ENCODE results near the gene BCR. TPM values are rescaled to one million over a fixed set of nuclear protein-coding genes. Genes with fewer than 3 reads are reported as not detected.

BCR gene
- total RNA-seq, 1 donor from 2014 or later, result 57.2 TPM

DNA sequence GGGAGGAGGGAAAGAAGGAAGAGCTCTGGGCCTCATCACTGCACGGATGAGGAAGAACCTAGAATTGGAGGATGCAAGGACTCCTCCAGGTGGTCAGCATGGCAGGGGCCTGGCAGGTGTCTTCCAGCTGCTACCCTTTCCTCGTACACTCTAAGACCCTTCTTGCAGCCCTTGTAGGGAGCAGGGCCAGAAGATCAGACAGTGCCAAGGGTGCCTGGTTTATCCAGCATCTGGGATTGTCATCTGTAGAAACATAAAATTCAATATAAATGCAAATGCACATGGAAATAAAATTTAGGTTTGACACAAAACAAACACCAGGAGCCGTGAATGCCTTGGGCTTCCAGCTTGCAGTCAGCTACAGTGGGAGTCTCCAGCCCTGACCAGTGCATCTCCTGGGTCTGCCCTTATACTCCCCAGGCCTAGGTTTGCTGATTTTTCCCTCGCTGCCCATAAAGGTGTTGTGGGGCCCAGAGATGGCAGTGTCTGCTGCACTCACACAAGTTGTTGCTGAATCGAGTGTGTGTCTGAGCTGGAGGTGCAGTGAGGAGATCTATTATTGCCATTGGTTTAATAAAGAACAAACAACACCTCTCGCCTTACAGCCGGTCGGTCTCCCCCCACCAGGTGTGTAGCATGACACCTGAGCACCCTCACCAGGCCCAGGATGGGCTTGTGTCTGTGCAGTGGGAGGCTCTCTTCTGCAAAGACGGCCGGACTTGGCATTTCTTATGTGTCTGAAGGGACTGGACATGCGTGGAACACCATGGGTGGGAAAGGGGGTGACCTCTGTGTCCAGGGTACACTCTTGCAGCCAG, 87.1 kb downstream of the BCR start:
- TF ChIP-seq, protein P1, sequence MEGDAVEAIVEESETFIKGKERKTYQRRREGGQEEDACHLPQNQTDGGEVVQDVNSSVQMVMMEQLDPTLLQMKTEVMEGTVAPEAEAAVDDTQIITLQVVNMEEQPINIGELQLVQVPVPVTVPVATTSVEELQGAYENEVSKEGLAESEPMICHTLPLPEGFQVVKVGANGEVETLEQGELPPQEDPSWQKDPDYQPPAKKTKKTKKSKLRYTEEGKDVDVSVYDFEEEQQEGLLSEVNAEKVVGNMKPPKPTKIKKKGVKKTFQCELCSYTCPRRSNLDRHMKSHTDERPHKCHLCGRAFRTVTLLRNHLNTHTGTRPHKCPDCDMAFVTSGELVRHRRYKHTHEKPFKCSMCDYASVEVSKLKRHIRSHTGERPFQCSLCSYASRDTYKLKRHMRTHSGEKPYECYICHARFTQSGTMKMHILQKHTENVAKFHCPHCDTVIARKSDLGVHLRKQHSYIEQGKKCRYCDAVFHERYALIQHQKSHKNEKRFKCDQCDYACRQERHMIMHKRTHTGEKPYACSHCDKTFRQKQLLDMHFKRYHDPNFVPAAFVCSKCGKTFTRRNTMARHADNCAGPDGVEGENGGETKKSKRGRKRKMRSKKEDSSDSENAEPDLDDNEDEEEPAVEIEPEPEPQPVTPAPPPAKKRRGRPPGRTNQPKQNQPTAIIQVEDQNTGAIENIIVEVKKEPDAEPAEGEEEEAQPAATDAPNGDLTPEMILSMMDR (IDR thresholded peaks at IDR 0.05), result no peak
- no peak overlapping the region for H3K27ac ChIP-seq

DNA sequence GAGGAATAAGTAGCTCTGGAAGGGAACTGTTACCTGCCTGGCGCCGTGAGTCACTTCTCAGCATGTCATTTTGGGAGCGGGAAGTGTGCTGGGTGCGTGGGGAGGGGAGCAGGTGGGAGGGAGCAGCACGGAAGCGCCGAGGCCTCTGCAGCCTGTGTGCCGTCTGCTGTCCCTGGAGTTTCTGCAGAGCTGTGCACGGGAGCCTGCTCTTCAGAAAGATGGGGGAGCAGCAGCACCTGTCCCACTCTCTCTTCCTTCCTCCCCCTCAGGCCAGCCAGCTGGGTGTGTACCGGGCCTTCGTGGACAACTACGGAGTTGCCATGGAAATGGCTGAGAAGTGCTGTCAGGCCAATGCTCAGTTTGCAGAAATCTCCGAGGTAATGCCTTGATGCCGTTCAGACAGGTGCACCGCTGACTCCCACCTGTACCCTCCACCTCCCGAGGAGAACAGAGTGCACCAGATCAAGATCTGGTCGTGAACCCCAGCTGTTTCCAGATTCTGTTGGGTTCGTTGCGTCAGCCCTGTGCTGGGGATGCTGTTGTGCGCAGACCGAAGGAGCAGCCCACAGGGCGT, 87.9 kb downstream of the BCR start:
- DNase-seq (no peak), ATAC-seq (no peak)
- no peaks in the 10 kb centered on the region for H3K9me3 ChIP-seq
- TF ChIP-seq, protein P1 (IDR thresholded peaks at IDR 0.05), result no peak
- intact Hi-C loops (cut with DNase I), result no loop called here
- H3K27me3 ChIP-seq (ENCODE audit: low read depth), result no peaks in the 10 kb centered on the region
- no peaks in the 10 kb centered on the region for H3K4me1 ChIP-seq
- H3K27ac ChIP-seq, result no peak overlapping the region
- H3K36me3 ChIP-seq, result peaks cover 91% of the 10 kb centered on the region
- no peak overlapping the region for H3K4me3 ChIP-seq

More for the DNA sequence above, 87.1 kb downstream of the BCR start:
- ATAC-seq, result no peak
- Histone ChIP-seq H3K4me1 (no peaks in the 10 kb centered on the region), H3K9me3 (no peaks in the 10 kb centered on the region), H3K36me3 (peaks cover 86% of the 10 kb centered on the region), H3K4me3 (no peak overlapping the region), H3K27me3 (ENCODE audit: low read depth) (no peaks in the 10 kb centered on the region)
- intact Hi-C loops (cut with DNase I), result no loop called here
- no peak for DNase-seq

DNA sequence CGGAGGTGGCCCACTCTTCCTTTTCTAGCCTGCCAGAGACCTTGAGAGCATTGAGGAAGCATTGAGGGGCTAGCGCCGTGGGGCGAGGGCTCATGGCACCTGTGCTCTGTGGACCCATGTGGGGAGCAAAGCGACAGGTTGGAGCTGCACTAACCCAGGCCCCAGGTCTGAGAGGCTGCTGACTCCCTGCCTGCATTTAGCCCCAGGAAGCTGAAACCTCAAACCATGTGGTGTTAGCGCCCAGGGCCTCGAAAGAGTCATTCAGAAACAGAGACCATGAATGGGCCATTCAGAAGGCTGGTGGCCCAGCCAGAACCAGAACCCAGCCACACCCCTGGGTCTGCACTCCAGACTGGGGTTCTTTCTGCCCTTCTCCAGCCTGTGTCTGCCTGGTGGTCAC, 88.6 kb downstream of the BCR start:
- intact Hi-C loops (cut with DNase I), result no loop called here
- no peak overlapping the region for H3K27ac ChIP-seq
- H3K36me3 ChIP-seq, result peaks cover 91% of the 10 kb centered on the region
- no peak overlapping the region for H3K4me3 ChIP-seq
- DNase-seq (no peak), ATAC-seq (no peak)
- no peaks in the 10 kb centered on the region for H3K9me3 ChIP-seq
- H3K27me3 ChIP-seq (ENCODE audit: low read depth), result no peaks in the 10 kb centered on the region
- no peaks in the 10 kb centered on the region for H3K4me1 ChIP-seq
- TF ChIP-seq, protein P1 (IDR thresholded peaks at IDR 0.05), result no peak

DNA sequence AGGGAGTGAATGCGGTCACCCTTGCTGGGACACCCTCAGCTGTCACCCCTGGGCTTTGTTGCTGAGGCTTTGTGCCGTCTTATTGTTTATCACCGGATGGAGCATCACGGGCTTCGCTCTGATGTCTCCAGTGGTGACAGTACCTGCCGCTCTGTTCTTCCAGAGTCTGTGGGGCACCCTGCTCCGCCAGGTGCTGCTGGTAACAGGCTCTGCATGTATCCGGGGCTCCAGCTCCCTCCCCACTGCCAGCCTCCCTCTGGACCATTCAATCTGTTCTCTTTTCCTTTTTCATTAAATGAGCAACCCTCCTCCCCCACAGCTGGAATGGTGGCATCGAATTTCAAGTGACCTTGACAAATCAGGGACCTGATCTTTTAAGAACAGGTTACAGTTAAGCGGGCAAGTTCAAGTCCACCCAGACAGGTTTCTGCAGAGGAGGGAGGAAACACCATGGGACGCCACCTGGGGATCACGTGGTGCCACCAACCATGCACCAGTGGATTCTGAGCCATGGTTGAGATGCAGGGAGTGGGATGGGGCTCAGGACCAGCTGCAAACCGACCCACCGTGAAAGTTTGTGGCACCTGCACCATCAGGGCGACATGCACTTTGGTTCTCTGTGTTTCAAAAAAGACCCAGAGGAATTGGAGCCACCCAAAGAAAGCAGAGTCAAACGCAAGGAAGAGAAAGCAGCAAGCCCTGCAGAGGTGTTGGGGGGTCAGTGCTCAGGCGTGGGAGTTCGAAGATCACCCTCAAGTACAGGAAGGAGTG, 89.3 kb downstream of the BCR start:
- ATAC-seq (no peak), DNase-seq (no peak)

DNA sequence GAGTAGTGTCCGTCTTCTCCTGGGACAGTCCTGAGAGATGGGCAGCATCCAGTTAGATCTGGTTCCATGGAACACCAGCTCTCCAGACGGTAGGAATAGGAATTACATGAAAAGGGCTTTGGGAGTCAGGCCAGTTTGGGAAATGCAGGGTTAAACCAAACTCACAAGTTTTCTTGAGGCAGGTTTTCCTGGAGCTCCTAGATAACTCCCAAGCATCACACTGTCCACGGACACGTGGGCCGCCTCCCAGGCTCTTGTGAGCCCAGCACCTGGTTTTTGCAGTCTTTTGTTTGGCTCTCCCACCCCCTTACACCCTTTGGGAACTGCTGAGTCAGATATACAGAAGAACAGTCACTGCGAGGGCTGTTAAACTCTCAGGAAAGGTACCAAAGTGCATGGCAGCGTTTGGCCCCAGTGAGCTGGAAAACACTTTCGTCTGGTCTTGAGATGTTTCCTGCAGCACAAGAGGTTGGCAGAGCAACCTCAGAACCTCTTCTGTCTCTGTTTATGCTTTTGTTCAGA, 90.0 kb downstream of the BCR start:
- ATAC-seq (peak in 1 of 2 donors; percentile 3), DNase-seq (no peak)
- H3K27ac ChIP-seq, result no peak overlapping the region
- H3K36me3 ChIP-seq, result peaks cover 91% of the 10 kb centered on the region
- intact Hi-C loops (cut with DNase I), result no loop called here
- TF ChIP-seq, protein P1 (IDR thresholded peaks at IDR 0.05), result no peak
- H3K4me1 ChIP-seq, result no peaks in the 10 kb centered on the region
- H3K9me3 ChIP-seq, result no peaks in the 10 kb centered on the region
- H3K4me3 ChIP-seq, result no peak overlapping the region
- H3K27me3 ChIP-seq (ENCODE audit: low read depth), result no peaks in the 10 kb centered on the region

More for the DNA sequence above, 89.3 kb downstream of the BCR start:
- peaks cover 91% of the 10 kb centered on the region for H3K36me3 ChIP-seq
- H3K4me1 ChIP-seq, result no peaks in the 10 kb centered on the region
- no peak overlapping the region for H3K27ac ChIP-seq
- intact Hi-C loops (cut with DNase I), result no loop called here
- TF ChIP-seq, protein P1 (IDR thresholded peaks at IDR 0.05), result no peak
- H3K4me3 ChIP-seq, result no peak overlapping the region
- H3K9me3 ChIP-seq, result no peaks in the 10 kb centered on the region
- no peaks in the 10 kb centered on the region for H3K27me3 ChIP-seq (ENCODE audit: low read depth)
